Measurements from ENCODE around the gene TPGS2. TPM values are rescaled to one million over a fixed set of nuclear protein-coding genes. Genes with fewer than 3 reads are reported as not detected.

Gene TPGS2
- total RNA-seq, 1 experiment from 2014 or later, result 160 TPM

DNA sequence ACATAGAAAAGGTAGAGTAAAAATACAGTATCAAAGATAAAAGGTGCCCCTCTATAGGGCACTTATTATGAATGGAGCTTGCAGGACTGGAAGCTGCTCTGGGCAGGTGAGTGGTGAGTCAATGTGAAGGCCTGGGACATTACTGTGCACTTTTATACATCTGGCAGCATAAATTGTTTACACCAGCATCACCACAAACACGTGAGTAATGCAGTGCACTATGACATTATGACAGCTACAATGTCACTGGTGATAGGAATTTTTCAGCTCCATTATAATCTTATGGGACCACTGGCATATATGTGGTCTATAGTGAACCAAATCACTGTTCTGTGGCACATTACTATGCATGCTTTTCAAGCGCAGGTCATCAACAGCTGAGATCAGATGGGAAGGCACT lies 48.1 kb downstream of the TPGS2 start:
- intact Hi-C loops (cut with micrococcal nuclease; ENCODE audit: unreplicated experiment), result no loop called here
- Mint-ChIP-seq H3K36me3 (ENCODE audit: insufficient read depth, unreplicated experiment) (peaks cover 6% of the 10 kb centered on the region), H3K4me3 (ENCODE audit: low read depth, unreplicated experiment) (no peak overlapping the region), H3K27ac (ENCODE audit: unreplicated experiment) (no peak overlapping the region), H3K4me1 (ENCODE audit: low read depth, unreplicated experiment) (no peaks in the 10 kb centered on the region), H3K27me3 (ENCODE audit: unreplicated experiment) (no peaks in the 10 kb centered on the region), H3K9me3 (ENCODE audit: low read depth, unreplicated experiment) (no peaks in the 10 kb centered on the region)
- CTCF ChIA-PET, result no interaction called here
- no peak for DNase-seq
- no TSS peak for BruUV-seq (replicated peaks)
- TF ChIP-seq, protein P1, sequence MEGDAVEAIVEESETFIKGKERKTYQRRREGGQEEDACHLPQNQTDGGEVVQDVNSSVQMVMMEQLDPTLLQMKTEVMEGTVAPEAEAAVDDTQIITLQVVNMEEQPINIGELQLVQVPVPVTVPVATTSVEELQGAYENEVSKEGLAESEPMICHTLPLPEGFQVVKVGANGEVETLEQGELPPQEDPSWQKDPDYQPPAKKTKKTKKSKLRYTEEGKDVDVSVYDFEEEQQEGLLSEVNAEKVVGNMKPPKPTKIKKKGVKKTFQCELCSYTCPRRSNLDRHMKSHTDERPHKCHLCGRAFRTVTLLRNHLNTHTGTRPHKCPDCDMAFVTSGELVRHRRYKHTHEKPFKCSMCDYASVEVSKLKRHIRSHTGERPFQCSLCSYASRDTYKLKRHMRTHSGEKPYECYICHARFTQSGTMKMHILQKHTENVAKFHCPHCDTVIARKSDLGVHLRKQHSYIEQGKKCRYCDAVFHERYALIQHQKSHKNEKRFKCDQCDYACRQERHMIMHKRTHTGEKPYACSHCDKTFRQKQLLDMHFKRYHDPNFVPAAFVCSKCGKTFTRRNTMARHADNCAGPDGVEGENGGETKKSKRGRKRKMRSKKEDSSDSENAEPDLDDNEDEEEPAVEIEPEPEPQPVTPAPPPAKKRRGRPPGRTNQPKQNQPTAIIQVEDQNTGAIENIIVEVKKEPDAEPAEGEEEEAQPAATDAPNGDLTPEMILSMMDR (IDR thresholded peaks at IDR 0.05; ENCODE audit: unreplicated experiment), result no peak

DNA sequence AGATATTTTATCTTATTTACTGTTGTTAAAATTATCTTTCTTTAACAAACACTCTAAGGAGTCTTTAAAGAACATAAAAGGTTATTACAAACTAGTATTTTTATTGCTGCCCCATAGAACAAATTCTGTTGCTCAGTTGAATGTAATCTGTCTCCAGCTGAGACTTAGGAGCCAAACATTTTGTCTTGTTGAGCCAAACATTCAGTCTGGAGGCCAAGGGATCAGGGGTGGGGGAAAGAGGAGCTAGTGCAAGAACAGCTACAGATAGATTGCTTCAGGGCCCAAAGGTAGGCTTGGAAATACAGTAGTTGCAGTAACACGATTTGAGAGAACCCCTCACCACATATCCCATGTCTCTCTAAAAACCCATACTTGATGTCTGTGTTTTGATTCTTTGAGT lies 51.2 kb downstream of the TPGS2 start:
- TF ChIP-seq, protein P1 (IDR thresholded peaks at IDR 0.05; ENCODE audit: unreplicated experiment), result no peak
- H3K36me3 Mint-ChIP-seq (ENCODE audit: insufficient read depth, unreplicated experiment), result peaks cover 6% of the 10 kb centered on the region
- no peak overlapping the region for H3K27ac Mint-ChIP-seq (ENCODE audit: unreplicated experiment)
- peaks cover under 1% of the 10 kb centered on the region for H3K4me1 Mint-ChIP-seq (ENCODE audit: low read depth, unreplicated experiment)
- no peaks in the 10 kb centered on the region for H3K9me3 Mint-ChIP-seq (ENCODE audit: low read depth, unreplicated experiment)
- CTCF ChIA-PET, result no interaction called here
- no TSS peak for BruUV-seq (replicated peaks)
- no peaks in the 10 kb centered on the region for H3K27me3 Mint-ChIP-seq (ENCODE audit: unreplicated experiment)
- DNase-seq, result no peak
- intact Hi-C loops (cut with micrococcal nuclease; ENCODE audit: unreplicated experiment), result no loop called here
- no peak overlapping the region for H3K4me3 Mint-ChIP-seq (ENCODE audit: low read depth, unreplicated experiment)

DNA sequence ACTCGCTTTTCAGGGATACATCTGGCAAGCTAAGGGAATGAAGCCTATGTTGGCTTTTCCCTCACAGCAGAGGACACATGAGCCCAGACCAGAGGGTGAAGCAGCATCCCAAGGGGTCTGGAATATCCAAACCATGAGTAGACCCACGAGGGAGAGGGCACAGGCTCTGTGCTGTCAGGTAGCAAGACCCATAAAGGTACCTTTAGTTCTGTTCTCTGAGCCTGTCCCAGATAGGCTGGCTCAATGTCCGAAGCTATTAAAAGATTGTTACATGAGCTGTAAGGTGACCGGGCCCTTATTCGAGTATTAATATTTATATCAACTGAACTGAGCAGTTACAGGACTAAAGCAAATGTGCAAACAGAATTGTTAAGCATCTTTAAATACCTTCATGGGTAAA lies 52.2 kb downstream of the TPGS2 start:
- Mint-ChIP-seq H3K4me3 (ENCODE audit: low read depth, unreplicated experiment) (no peak overlapping the region), H3K27me3 (ENCODE audit: unreplicated experiment) (no peaks in the 10 kb centered on the region), H3K9me3 (ENCODE audit: low read depth, unreplicated experiment) (no peaks in the 10 kb centered on the region), H3K27ac (ENCODE audit: unreplicated experiment) (no peak overlapping the region), H3K36me3 (ENCODE audit: insufficient read depth, unreplicated experiment) (peaks cover 6% of the 10 kb centered on the region), H3K4me1 (ENCODE audit: low read depth, unreplicated experiment) (peaks cover 10% of the 10 kb centered on the region)
- CTCF ChIA-PET, result no interaction called here
- BruUV-seq (replicated peaks), result no TSS peak
- intact Hi-C loops (cut with micrococcal nuclease; ENCODE audit: unreplicated experiment), result no loop called here
- TF ChIP-seq, protein P1 (IDR thresholded peaks at IDR 0.05; ENCODE audit: unreplicated experiment), result no peak
- DNase-seq, result no peak

DNA sequence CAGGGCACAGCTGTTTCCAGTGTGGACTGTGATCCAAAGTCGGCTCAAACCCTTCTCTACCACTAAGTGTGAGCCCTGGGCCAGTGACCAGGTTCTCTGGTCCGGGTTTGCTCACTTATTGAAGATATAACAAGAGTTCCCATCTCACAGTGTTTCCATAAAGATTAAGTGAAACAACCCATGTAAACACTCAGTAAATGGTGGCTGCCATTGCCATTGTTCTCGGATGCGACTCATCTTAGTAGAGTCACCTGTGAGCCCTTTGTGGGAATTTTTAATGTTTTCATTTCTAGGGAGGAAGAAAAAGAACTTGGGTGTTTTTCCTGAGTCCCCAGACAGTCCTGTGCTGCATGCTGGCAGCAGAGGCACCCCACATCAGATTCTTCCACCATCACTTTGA lies 53.4 kb downstream of the TPGS2 start:
- H3K4me3 Mint-ChIP-seq (ENCODE audit: low read depth, unreplicated experiment), result no peak overlapping the region
- peaks cover 16% of the 10 kb centered on the region for H3K4me1 Mint-ChIP-seq (ENCODE audit: low read depth, unreplicated experiment)
- intact Hi-C loops (cut with micrococcal nuclease; ENCODE audit: unreplicated experiment), result no loop called here
- CTCF ChIA-PET, result no interaction called here
- no peaks in the 10 kb centered on the region for H3K27me3 Mint-ChIP-seq (ENCODE audit: unreplicated experiment)
- DNase-seq, result no peak
- no peaks in the 10 kb centered on the region for H3K9me3 Mint-ChIP-seq (ENCODE audit: low read depth, unreplicated experiment)
- no peak overlapping the region for H3K27ac Mint-ChIP-seq (ENCODE audit: unreplicated experiment)
- peaks cover 6% of the 10 kb centered on the region for H3K36me3 Mint-ChIP-seq (ENCODE audit: insufficient read depth, unreplicated experiment)
- TF ChIP-seq, protein P1 (IDR thresholded peaks at IDR 0.05; ENCODE audit: unreplicated experiment), result no peak
- BruUV-seq (replicated peaks), result no TSS peak
